HG03558 (cell line): ENCODE results near the gene PIP4K2A.
"Not testable (repeated sequence)": the region's sequence is repeated elsewhere in the genome, so short reads cannot be mapped to it uniquely, and the experiment has no call there.

Source experiments
- ATAC-seq: cut with Tn5 transposase; IDR thresholded peaks from one replicate; pipeline ENCODE4 v1.9.1; 2021; ENCODE audit warnings: moderate number of reproducible peaks; ENCODE audit not compliant: unreplicated experiment; ENCODE audit errors: extremely low read depth

The PIP4K2A gene

GRCh38 chr10:22500656-22501340, 213.6 kb downstream of the PIP4K2A start:
- no peak for ATAC-seq

DNA sequence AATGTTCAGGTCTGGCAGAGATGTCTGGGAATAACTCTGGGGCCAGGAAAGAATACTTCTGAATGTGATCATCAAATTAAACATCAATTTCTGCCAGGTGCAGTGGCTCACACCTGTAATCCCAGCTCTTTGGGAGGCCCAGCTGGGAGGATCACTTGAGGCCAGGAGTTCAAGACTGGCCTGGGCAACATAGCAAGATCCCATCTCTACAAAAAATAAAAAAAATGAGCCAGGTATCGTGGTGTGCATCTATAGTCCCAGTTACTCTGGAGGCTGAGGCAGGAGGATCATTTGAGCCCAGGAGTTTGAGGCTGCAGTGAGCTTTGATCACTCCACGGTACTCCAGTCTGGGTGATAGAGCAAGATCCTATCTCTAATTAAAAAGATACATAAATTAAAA, 214.4 kb downstream of the PIP4K2A start:
- not testable (repeated sequence) for ATAC-seq

DNA sequence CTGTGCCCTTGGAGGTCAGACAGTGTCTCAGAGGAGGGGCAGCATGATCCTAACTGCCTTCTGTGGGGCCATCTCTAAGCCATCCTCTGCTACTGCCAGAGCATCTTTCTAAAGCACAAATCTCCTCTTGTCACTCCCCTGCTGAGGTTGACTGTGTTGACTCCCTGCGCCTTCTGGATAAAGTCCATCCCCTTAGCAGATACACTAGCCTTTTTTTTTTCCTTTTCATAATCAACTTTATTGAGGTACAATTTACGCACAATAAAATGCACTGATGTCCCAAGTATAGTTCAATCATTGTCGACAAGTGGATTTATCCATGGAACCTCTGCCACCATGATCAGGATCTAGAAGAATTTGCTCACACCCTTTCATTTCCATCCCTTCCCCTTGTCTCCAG, 219.0 kb downstream of the PIP4K2A start:
- no peak for ATAC-seq

DNA sequence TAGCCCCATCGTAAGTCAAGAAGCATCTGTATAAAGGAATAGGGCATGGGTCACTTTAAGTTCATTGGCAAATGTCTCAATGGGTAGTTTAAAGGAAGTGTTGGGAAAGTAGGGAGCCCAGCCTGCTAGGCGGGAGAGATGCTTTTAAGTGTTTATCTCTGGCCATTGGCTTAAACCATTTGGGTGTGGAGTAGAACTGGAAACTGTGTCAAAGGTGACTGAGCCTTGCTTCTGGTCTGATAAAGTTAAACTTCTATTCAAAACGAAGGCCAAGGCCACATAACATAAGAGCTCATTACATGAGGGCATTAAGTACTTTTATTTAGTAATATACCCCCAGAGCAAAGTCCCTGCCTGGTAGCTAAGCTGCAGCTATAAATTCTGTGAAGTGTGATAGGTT, 220.4 kb downstream of the PIP4K2A start:
- ATAC-seq, result no peak

GRCh38 chr10:22491931-22492615, 222.3 kb downstream of the PIP4K2A start:
- ATAC-seq, result no peak

- no peak for ATAC-seq
These were observed 222.9 kb downstream of the PIP4K2A start for GRCh38 chr10:22491480-22491879.

DNA sequence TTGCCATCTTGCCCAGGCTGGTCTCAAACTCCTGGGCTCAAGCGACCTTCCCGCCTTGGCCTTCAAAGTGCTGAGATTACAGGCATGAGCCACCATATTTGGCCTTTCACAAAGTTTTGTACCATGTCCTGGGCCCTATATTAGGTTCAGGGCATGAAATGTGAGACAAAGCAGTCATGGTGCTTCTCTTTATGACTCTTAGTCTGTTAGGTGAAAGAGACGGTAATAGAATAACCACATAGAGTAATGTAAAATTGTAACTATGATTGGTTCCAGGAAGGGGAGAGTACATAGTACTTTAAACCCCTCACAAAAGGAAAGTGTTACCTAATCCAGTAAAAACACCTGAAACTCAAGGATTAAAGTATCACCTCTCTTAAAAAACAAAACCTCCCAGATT, 224.4 kb downstream of the PIP4K2A start:
- ATAC-seq, result no peak

DNA sequence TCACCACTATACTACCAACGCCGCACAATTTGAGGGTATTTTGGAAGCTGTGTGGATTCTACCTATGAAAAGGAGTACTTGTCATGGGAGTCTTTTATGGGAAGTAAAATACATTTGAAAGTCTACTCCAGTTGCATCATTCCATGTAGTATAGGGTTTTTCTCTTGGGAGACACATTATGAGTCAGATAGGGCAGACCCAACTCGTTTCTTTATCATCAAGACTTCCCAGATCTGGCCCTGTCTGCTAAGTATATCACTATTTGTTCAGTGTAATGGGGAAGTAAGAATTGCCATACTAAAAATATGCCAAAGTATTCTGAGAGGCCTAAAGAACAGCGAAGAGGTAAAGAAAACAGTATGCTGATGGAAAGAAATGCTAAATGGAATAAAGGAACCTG, 224.9 kb downstream of the PIP4K2A start:
- no peak for ATAC-seq

DNA sequence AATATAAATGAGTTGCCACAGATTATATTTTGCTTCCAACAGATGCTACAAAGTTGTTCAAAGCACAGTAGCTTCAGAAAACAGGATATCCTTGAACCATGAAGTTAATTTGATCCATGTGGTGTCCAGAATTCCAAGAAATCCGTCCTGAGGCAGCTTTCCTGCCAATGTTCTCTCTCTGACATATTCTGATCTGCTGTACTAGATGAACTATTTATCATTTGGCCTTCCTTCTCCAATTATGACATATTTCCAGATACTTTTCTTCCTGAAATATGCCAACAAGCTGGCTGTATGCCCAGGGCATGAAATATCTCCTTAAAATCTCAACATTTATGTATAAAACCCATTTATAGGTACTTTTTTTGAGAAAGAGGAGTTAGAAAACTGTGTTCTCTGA, 227.9 kb downstream of the PIP4K2A start:
- ATAC-seq, result no peak
